Fibroblast of lung (primary cell): ENCODE data around the gene C2CD4C. TPM values are rescaled to one million over a fixed set of nuclear protein-coding genes. Genes with fewer than 3 reads are reported as not detected.

Experiments
- DNase-seq, 2 donors: peaks; one replicate each; pipeline versions ENCODE4 v3.0.0 to v3.0.0-alpha.2; 2010; ENCODE audit warnings: low read depth in 2 of 2
- H2AFZ ChIP-seq: 2 replicates; pipeline ENCODE4 v1.5.1; 2012; ENCODE audit warnings: low read length, control low read depth, inconsistent platforms
- H3K27ac ChIP-seq: 2 replicates; pipeline ENCODE4 v1.5.1; 2011; ENCODE audit warnings: low read length, control low read depth; ENCODE audit not compliant: insufficient read depth
- H3K27me3 ChIP-seq: 2 replicates; pipeline ENCODE4 v1.5.1; 2011; ENCODE audit warnings: mild to moderate bottlenecking, low read length; ENCODE audit not compliant: control insufficient read depth, insufficient read depth
- H3K36me3 ChIP-seq: 2 replicates; pipeline ENCODE4 v1.5.1; 2011; ENCODE audit warnings: low read length; ENCODE audit not compliant: control insufficient read depth, insufficient read depth
- H3K4me1 ChIP-seq: 2 replicates; pipeline ENCODE4 v1.5.1; 2011; ENCODE audit warnings: low read length; ENCODE audit not compliant: control insufficient read depth, insufficient read depth; ENCODE audit errors: extremely low read depth
- H3K4me2 ChIP-seq: 2 replicates; pipeline ENCODE4 v1.5.1; 2011; ENCODE audit warnings: low read length, control low read depth; ENCODE audit not compliant: insufficient read depth; ENCODE audit errors: extremely low read depth
- H3K4me3 ChIP-seq, 4 experiments: fragments of 200-600 bp in 1 of 4; sonication (generic) in 1 of 4; replicated peaks in 1 of 4; 2 replicates each; pipeline ENCODE4 v1.5.1; 2011 to 2016; ENCODE audit warnings: low read length in 4 of 4, low read depth in 3 of 4, mild to moderate bottlenecking in 3 of 4, control low read depth in 2 of 4, inconsistent platforms in 1 of 4, mixed read lengths in 1 of 4; ENCODE audit not compliant: insufficient read depth in 1 of 4; ENCODE audit errors: control extremely low read depth in 1 of 4
- H3K79me2 ChIP-seq: 2 replicates; pipeline ENCODE4 v1.5.1; 2012; ENCODE audit warnings: mild to moderate bottlenecking, low read length, inconsistent platforms; ENCODE audit not compliant: control insufficient read depth, insufficient read depth
- H3K9ac ChIP-seq: 2 replicates; pipeline ENCODE4 v1.5.1; 2011; ENCODE audit warnings: mild to moderate bottlenecking, low read length, control low read depth; ENCODE audit not compliant: insufficient read depth
- H3K9me3 ChIP-seq: 2 replicates; pipeline ENCODE4 v1.5.1; 2012; ENCODE audit warnings: low read depth, low read length; ENCODE audit not compliant: control insufficient read depth, insufficient read depth
- H4K20me1 ChIP-seq: 2 replicates; pipeline ENCODE4 v1.5.1; 2011; ENCODE audit warnings: low read length; ENCODE audit not compliant: control insufficient read depth, insufficient read depth; ENCODE audit errors: extremely low read depth
- EZH2 ChIP-seq: IDR thresholded peaks from 2 replicates; pipeline ENCODE4 v1.5.1; 2012; ENCODE audit warnings: low read length, control low read depth, mild to moderate bottlenecking; ENCODE audit errors: missing control alignments
- polyA plus RNA-seq, 2 donors: library from polyadenylated mRNA; depleted of rRNA in 1 of 2; stranded (reverse) in 1 of 2; unstranded in 1 of 2; fragments of >200 nt; gene quantifications; 2 replicates each; pipeline ENCODE4 v1.2.1, GENCODE V29; 2011 to 2012; ENCODE audit warnings: missing spikeins in 1 of 2
- total RNA-seq: library from RNA; depleted of rRNA; stranded (reverse); fragments of >200 nt; gene quantifications from 2 replicates; pipeline ENCODE4 v1.2.1, GENCODE V29; 2014
- TF ChIP-seq, protein P1 (sequence below), 2 donors: IDR thresholded peaks in 1 of 2; conservative IDR thresholded peaks in 1 of 2; 1 replicate in 1 of 2; 2 replicates in 1 of 2; pipeline ENCODE4 v1.5.1; 2011 to 2012; ENCODE audit warnings: low read length in 2 of 2, control low read depth in 1 of 2, inconsistent platforms in 1 of 2, low read depth in 1 of 2, mild to moderate bottlenecking in 1 of 2

Gene C2CD4C
- total and polyA plus RNA-seq, 2 donors (not counting 1 experiment from before 2014, with no cell fraction given): 0.17 TPM; not detected in 1

- Histone ChIP-seq H3K27me3 (no peaks in the 10 kb centered on the region), H3K79me2 (no peaks in the 10 kb centered on the region), H4K20me1 (no peaks in the 10 kb centered on the region), H3K9me3 (no peaks in the 10 kb centered on the region), H2AFZ (no peak overlapping the region), H3K9ac (no peak overlapping the region), H3K4me1 (no peaks in the 10 kb centered on the region), H3K4me2 (no peak overlapping the region), H3K4me3 (no peak overlapping the region), H3K27ac (no peak overlapping the region), H3K36me3 (no peaks in the 10 kb centered on the region)
- TF ChIP-seq EZH2: no peak
- DNase-seq: no peak
Measured at GRCh38 chr19:419721-420515, 11.0 kb upstream of the C2CD4C start.

DNA sequence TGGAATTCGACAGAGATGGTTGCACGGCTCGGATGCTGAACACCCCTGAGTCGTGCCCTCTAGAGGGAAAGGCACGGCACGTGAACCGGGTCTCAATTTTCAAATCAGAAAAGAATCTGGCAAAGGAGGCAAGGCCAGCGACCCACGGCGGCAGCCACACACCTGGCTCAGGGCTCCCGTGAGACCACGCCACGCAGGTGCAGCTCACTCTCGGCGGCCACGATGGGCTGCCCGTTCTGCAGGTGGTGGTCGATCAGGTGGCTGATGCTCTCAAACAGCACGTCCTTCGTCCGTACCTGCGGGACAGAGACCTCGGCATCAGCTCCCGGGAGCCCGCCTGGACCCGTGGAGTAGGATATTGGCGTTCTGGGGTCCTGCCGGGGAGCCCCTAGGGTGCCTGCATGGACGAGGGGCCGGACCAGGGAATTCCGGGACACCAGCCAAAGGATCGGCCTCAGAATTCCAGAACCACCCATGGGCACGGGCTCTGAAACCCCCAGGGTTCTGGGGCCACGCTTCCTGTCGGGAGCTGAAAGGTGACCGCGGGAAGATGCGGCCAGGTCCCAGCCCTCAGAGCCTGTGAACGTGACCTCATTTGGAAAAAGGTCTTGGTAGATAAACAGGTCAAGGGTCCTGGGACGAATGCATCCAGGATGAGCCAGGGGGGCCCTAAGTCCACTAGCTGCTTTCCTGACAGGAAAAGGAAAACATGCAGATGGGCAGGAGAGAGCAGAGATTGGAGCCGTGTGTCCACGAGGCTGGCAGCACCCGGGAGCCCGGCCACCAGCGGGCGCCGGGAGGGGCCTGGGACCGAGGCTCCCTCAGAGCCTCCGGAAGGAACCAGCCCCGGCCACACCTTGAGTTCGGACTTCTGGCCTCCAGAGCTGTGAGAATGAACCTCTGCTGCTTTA, 10.1 kb upstream of the C2CD4C start:
- no peak overlapping the region for H3K4me2 ChIP-seq
- no peaks in the 10 kb centered on the region for H3K27me3 ChIP-seq
- no peaks in the 10 kb centered on the region for H3K79me2 ChIP-seq
- H3K9ac ChIP-seq: no peak overlapping the region
- no peak for TF ChIP-seq EZH2
- H3K9me3 ChIP-seq: no peaks in the 10 kb centered on the region
- H3K27ac ChIP-seq: no peak overlapping the region
- no peak for DNase-seq
- no peaks in the 10 kb centered on the region for H3K4me1 ChIP-seq
- no peaks in the 10 kb centered on the region for H3K36me3 ChIP-seq
- no peak overlapping the region for H3K4me3 ChIP-seq
- no peak overlapping the region for H2AFZ ChIP-seq
- H4K20me1 ChIP-seq: no peaks in the 10 kb centered on the region

- Histone ChIP-seq H3K79me2 (no peaks in the 10 kb centered on the region), H3K4me3 (no peak overlapping the region), H2AFZ (no peak overlapping the region), H3K4me2 (no peak overlapping the region), H3K4me1 (no peaks in the 10 kb centered on the region), H3K27ac (no peak overlapping the region), H3K27me3 (no peaks in the 10 kb centered on the region), H3K9me3 (no peaks in the 10 kb centered on the region), H3K36me3 (no peaks in the 10 kb centered on the region), H3K9ac (no peak overlapping the region), H4K20me1 (no peaks in the 10 kb centered on the region)
- no peak for DNase-seq
- TF ChIP-seq, protein P1, sequence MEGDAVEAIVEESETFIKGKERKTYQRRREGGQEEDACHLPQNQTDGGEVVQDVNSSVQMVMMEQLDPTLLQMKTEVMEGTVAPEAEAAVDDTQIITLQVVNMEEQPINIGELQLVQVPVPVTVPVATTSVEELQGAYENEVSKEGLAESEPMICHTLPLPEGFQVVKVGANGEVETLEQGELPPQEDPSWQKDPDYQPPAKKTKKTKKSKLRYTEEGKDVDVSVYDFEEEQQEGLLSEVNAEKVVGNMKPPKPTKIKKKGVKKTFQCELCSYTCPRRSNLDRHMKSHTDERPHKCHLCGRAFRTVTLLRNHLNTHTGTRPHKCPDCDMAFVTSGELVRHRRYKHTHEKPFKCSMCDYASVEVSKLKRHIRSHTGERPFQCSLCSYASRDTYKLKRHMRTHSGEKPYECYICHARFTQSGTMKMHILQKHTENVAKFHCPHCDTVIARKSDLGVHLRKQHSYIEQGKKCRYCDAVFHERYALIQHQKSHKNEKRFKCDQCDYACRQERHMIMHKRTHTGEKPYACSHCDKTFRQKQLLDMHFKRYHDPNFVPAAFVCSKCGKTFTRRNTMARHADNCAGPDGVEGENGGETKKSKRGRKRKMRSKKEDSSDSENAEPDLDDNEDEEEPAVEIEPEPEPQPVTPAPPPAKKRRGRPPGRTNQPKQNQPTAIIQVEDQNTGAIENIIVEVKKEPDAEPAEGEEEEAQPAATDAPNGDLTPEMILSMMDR (conservative IDR thresholded peaks at IDR 0.05 in 1 of 2, IDR thresholded peaks at IDR 0.05 in 1 of 2; ENCODE audit: low read depth in 1 of 2, low read length in 2 of 2): no peak
- TF ChIP-seq EZH2: no peak
Measured at GRCh38 chr19:416416-416815, 7.5 kb upstream of the C2CD4C start.
